GM18519 (cell line): ENCODE results near the gene SUGP2.
"Not testable (repeated sequence)": the region's sequence is repeated elsewhere in the genome, so short reads cannot be mapped to it uniquely, and the experiment has no call there.

ENCODE experiments used
- ATAC-seq: cut with Tn5 transposase; IDR thresholded peaks from one replicate; pipeline ENCODE4 v1.9.1; 2021; ENCODE audit warnings: mild to moderate bottlenecking, moderate library complexity; ENCODE audit not compliant: unreplicated experiment, low FRiP score

Gene SUGP2

GRCh38 chr19:18961767-18962620 lies 71.3 kb downstream of the SUGP2 start:
- ATAC-seq = no peak

GRCh38 chr19:18960370-18960769 lies 72.9 kb downstream of the SUGP2 start:
- ATAC-seq = no peak

GRCh38 chr19:18955042-18955441 lies 78.3 kb downstream of the SUGP2 start:
- ATAC-seq = no peak

GRCh38 chr19:18954094-18954493 lies 79.2 kb downstream of the SUGP2 start:
- no peak for ATAC-seq

GRCh38 chr19:18952364-18953003 lies 80.8 kb downstream of the SUGP2 start:
- ATAC-seq = not testable (repeated sequence)

GRCh38 chr19:18951721-18952281 lies 81.5 kb downstream of the SUGP2 start:
- no peak for ATAC-seq

- ATAC-seq = no peak
Observed at GRCh38 chr19:18949858-18950257, 83.5 kb downstream of the SUGP2 start.

- no peak for ATAC-seq
Observed at GRCh38 chr19:18948976-18949356, 84.4 kb downstream of the SUGP2 start.

- ATAC-seq = no peak
Observed at GRCh38 chr19:18948075-18948975, 85.0 kb downstream of the SUGP2 start.

GRCh38 chr19:18946918-18947317 lies 86.4 kb downstream of the SUGP2 start:
- ATAC-seq = no peak

- ATAC-seq = no peak
Observed at GRCh38 chr19:18946335-18946734, 87.0 kb downstream of the SUGP2 start.

- no peak for ATAC-seq
Observed at GRCh38 chr19:18945297-18945696, 88.0 kb downstream of the SUGP2 start.

- ATAC-seq = no peak
Observed at GRCh38 chr19:18943465-18943864, 89.9 kb downstream of the SUGP2 start.

- ATAC-seq = no peak
Observed at GRCh38 chr19:18942692-18943091, 90.6 kb downstream of the SUGP2 start.

GRCh38 chr19:18941628-18942354 lies 91.5 kb downstream of the SUGP2 start:
- ATAC-seq = no peak
